ENCODE data around the gene DDX55.

DDX55 gene

DNA sequence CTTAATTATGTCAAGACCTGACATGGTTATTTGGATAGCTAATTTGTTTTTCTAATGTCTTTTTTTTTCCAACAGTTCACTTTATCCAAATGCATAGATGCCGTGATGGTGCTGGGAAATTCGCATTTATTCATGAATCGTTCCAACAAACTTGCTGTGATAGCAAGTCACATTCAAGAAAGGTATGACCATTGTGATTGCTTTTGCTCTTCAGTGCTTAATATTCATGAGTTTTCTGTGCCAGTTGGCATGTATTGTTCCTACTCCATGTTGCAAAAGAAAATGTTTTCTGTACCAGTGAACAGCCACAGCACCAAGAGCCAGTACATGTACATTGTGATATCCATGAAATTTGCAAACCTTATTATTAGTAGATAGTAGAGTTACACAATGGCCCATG, 43.5 kb downstream of the DDX55 start:
- TF ChIP-seq, protein P1, sequence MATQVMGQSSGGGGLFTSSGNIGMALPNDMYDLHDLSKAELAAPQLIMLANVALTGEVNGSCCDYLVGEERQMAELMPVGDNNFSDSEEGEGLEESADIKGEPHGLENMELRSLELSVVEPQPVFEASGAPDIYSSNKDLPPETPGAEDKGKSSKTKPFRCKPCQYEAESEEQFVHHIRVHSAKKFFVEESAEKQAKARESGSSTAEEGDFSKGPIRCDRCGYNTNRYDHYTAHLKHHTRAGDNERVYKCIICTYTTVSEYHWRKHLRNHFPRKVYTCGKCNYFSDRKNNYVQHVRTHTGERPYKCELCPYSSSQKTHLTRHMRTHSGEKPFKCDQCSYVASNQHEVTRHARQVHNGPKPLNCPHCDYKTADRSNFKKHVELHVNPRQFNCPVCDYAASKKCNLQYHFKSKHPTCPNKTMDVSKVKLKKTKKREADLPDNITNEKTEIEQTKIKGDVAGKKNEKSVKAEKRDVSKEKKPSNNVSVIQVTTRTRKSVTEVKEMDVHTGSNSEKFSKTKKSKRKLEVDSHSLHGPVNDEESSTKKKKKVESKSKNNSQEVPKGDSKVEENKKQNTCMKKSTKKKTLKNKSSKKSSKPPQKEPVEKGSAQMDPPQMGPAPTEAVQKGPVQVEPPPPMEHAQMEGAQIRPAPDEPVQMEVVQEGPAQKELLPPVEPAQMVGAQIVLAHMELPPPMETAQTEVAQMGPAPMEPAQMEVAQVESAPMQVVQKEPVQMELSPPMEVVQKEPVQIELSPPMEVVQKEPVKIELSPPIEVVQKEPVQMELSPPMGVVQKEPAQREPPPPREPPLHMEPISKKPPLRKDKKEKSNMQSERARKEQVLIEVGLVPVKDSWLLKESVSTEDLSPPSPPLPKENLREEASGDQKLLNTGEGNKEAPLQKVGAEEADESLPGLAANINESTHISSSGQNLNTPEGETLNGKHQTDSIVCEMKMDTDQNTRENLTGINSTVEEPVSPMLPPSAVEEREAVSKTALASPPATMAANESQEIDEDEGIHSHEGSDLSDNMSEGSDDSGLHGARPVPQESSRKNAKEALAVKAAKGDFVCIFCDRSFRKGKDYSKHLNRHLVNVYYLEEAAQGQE (IDR thresholded peaks at IDR 0.05; ENCODE audit: insufficient read depth in 1 of 2, low read depth in 2 of 2, low read length in 2 of 2) = no peak
- TF ChIP-seq POLR2AphosphoS5 (IDR thresholded peaks at IDR 0.05; ENCODE audit: low read depth, low read length) = no peak
- TF ChIP-seq FOXP2 (optimal IDR thresholded peaks at IDR 0.05; ENCODE audit: borderline replicate concordance, extremely low read depth, extremely low read length, insufficient read depth) = no peak
- no peak for TF ChIP-seq SIN3A (IDR thresholded peaks at IDR 0.05; ENCODE audit: borderline replicate concordance, insufficient read depth, low read length)
- no peak for TF ChIP-seq TAF1 (IDR thresholded peaks at IDR 0.05; ENCODE audit: borderline replicate concordance, insufficient read depth, low read length)

DNA sequence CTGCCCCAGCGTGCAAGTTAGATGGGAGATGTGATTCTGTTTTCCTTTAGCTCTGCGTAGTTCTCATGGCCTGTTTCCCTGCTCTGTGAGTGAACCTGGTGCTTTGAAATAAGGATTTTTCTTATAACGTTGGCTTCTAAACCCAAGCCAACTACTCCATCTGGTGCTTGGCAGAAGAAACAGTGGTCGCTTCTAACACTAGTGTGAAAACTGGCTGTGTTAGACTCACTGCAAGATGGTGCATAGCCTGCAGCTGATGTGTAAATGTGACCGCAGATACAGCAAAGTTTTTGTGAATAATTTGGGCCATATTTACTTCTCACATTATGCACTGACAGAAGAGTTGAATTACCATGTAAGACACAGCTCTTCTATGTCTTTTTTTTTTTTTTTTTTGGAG, 44.0 kb downstream of the DDX55 start:
- no peak for TF ChIP-seq TAF1 (IDR thresholded peaks at IDR 0.05; ENCODE audit: borderline replicate concordance, insufficient read depth, low read length)
- TF ChIP-seq, protein P1 (IDR thresholded peaks at IDR 0.05; ENCODE audit: insufficient read depth in 1 of 2, low read depth in 2 of 2, low read length in 2 of 2) = no peak
- TF ChIP-seq POLR2AphosphoS5 (IDR thresholded peaks at IDR 0.05; ENCODE audit: low read depth, low read length) = no peak
- TF ChIP-seq FOXP2 (optimal IDR thresholded peaks at IDR 0.05; ENCODE audit: borderline replicate concordance, extremely low read depth, extremely low read length, insufficient read depth) = no peak
- no peak for TF ChIP-seq SIN3A (IDR thresholded peaks at IDR 0.05; ENCODE audit: borderline replicate concordance, insufficient read depth, low read length)

DNA sequence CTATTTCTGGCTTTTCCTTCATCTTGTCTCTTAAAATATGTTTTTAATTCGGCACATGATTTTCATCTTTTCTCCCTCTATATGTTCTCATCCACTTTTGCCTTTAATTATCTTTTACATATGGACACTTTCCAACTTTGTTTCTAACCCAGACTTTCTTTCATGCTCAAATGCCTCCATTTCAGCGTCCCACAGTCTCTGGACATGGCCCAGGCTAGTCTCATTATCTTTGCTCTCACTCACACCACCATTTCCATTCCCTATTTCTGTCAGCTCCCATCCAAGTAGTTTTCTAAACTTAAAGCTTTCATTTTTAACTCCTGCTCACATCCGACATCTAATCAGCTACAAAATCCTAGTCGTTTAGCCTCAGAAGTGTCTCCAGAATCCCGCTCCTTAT, 46.5 kb downstream of the DDX55 start:
- TF ChIP-seq POLR2AphosphoS5 (IDR thresholded peaks at IDR 0.05; ENCODE audit: low read depth, low read length) = no peak
- TF ChIP-seq, protein P1 (IDR thresholded peaks at IDR 0.05; ENCODE audit: insufficient read depth in 1 of 2, low read depth in 2 of 2, low read length in 2 of 2) = no peak
- TF ChIP-seq FOXP2 (optimal IDR thresholded peaks at IDR 0.05; ENCODE audit: borderline replicate concordance, extremely low read depth, extremely low read length, insufficient read depth) = no peak
- no peak for TF ChIP-seq TAF1 (IDR thresholded peaks at IDR 0.05; ENCODE audit: borderline replicate concordance, insufficient read depth, low read length)
- no peak for TF ChIP-seq SIN3A (IDR thresholded peaks at IDR 0.05; ENCODE audit: borderline replicate concordance, insufficient read depth, low read length)

DNA sequence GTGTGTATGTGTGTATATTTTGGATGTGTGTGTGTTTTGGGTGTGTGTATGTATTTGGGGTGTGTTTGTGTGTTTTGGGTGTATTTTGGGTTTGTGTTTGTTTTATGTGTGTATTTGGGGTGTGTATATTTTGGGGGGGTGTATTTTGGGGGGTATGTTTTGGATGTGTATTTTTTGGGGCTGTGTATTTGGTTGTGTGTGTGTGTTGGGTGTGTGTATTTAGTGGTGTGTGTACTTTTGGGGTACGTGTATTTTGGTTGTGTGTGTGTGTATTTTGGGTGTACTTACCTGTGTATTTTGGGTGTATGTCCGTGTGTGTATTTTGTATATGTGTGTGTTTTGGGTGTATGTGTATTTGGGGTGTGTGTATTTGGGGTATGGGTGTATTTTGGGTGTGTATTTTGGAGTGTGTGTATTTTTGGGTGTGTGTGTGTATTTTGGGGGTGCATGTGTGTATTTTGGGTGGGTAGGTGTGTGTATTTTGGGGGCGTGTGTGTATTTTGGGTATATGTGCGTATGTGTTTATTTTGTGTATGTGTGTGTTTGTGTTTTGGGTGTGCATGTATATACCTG, 52.3 kb downstream of the DDX55 start:
- TF ChIP-seq SIN3A (IDR thresholded peaks at IDR 0.05; ENCODE audit: borderline replicate concordance, insufficient read depth, low read length) (no peak), POLR2AphosphoS5 (IDR thresholded peaks at IDR 0.05; ENCODE audit: low read depth, low read length) (no peak), FOXP2 (optimal IDR thresholded peaks at IDR 0.05; ENCODE audit: borderline replicate concordance, extremely low read depth, extremely low read length, insufficient read depth) (no peak), TAF1 (IDR thresholded peaks at IDR 0.05; ENCODE audit: borderline replicate concordance, insufficient read depth, low read length) (no peak)
- TF ChIP-seq, protein P1 (IDR thresholded peaks at IDR 0.05; ENCODE audit: insufficient read depth in 1 of 2, low read depth in 2 of 2, low read length in 2 of 2) = no peak
